ENCODE data around the gene MED12L.
A peak's percentile ranks its signal among the peaks of the same experiment; 100 is the strongest.
"Not testable (repeated sequence)": the region's sequence is repeated elsewhere in the genome, so short reads cannot be mapped to it uniquely, and the experiment has no call there.

Gene MED12L

GRCh38 chr3:151074256-151074655, 11.2 kb upstream of the MED12L start:
- DNase-seq (ENCODE audit: low read depth in 1 of 2, low spot score in 1 of 2): no peak
- no peak for TF ChIP-seq JUND (IDR thresholded peaks at IDR 0.05; ENCODE audit: low read depth)
- in situ Hi-C loops (cut with HindIII; ENCODE audit: low pct_unique_long_range_greater_than_20kb, low sequenced_read_pairs): no loop called here

- DNase-seq (ENCODE audit: low read depth in 1 of 2, low spot score in 1 of 2): no peak
- TF ChIP-seq JUND (IDR thresholded peaks at IDR 0.05; ENCODE audit: low read depth): no peak
- in situ Hi-C loops (cut with HindIII; ENCODE audit: low pct_unique_long_range_greater_than_20kb, low sequenced_read_pairs): no loop called here
Measured at GRCh38 chr3:151075869-151076562, 9.4 kb upstream of the MED12L start.

GRCh38 chr3:151076626-151077025, 8.8 kb upstream of the MED12L start:
- DNase-seq (ENCODE audit: low read depth in 1 of 2, low spot score in 1 of 2): no peak
- in situ Hi-C loops (cut with HindIII; ENCODE audit: low pct_unique_long_range_greater_than_20kb, low sequenced_read_pairs): no loop called here
- TF ChIP-seq JUND (IDR thresholded peaks at IDR 0.05; ENCODE audit: low read depth): no peak

GRCh38 chr3:151081082-151081481, 4.4 kb upstream of the MED12L start:
- DNase-seq (ENCODE audit: low read depth in 1 of 2, low spot score in 1 of 2); in situ Hi-C loops (cut with HindIII; ENCODE audit: low pct_unique_long_range_greater_than_20kb, low sequenced_read_pairs): not testable (repeated sequence)

- no peak for TF ChIP-seq JUND (IDR thresholded peaks at IDR 0.05; ENCODE audit: low read depth)
- in situ Hi-C loops (cut with HindIII; ENCODE audit: low pct_unique_long_range_greater_than_20kb, low sequenced_read_pairs): no loop called here
- DNase-seq (ENCODE audit: low read depth in 1 of 2, low spot score in 1 of 2): no peak
Measured at GRCh38 chr3:151082880-151083838, 2.3 kb upstream of the MED12L start.

DNA sequence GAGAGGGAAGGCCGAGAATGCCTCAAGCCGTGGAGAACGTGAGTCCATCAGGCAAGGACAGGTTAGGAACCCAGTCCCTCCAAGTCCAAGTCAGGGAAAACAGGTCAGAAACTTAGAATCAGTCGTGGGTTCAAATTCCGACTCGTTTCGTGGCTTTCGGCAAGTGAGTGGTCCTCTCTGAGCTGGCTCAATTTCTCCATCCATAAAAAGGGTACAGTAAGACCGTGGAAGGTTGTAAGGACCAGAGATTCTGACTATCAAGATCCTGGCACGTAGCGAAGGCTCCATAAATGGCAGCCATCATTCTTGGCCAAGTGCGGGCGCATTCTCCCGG, 604 bp upstream of the MED12L start:
- in situ Hi-C loops (cut with HindIII; ENCODE audit: low pct_unique_long_range_greater_than_20kb, low sequenced_read_pairs): no loop called here
- no peak for TF ChIP-seq JUND (IDR thresholded peaks at IDR 0.05; ENCODE audit: low read depth)
- DNase-seq (ENCODE audit: low read depth in 1 of 2, low spot score in 1 of 2): no peak

DNA sequence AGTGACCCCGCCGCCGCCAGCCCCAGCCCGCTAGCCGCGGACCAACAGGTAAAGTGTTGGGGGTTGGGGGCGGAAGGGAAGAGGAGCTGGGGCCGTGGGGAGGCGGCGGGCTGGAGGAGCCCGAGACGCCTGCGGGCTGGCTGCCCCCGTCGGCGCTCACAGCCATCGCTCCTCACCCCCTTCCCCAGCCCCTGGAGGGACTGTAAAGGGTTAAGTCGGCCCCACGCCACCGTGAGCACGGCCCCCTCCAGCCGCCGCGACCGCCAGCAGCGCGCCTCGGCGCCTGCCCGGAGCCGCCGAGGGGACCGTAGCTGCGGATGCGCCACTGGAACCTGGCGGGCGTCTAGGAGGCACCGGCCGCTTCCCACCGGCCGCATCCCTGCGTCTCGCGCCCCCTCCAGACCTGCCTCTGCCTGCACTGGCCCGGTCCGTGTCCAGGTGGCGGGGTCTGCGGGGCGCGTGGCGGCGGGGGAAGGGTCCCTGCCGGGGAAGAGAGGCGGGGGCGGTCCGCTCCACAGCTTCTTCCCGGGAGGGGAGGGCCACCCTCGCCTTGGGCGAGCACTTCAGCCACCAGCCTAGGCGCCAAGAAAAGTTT, 522 bp downstream of the MED12L start:
- DNase-seq (ENCODE audit: low read depth in 1 of 2, low spot score in 1 of 2): peak; percentile 20 to 46
- no peak for TF ChIP-seq JUND (IDR thresholded peaks at IDR 0.05; ENCODE audit: low read depth)
- in situ Hi-C loops (cut with HindIII; ENCODE audit: low pct_unique_long_range_greater_than_20kb, low sequenced_read_pairs): no loop called here

GRCh38 chr3:151086484-151087456, 1.3 kb downstream of the MED12L start:
- in situ Hi-C loops (cut with HindIII; ENCODE audit: low pct_unique_long_range_greater_than_20kb, low sequenced_read_pairs): no loop called here
- TF ChIP-seq JUND (IDR thresholded peaks at IDR 0.05; ENCODE audit: low read depth): no peak

GRCh38 chr3:151087648-151088047, 2.2 kb downstream of the MED12L start:
- in situ Hi-C loops (cut with HindIII; ENCODE audit: low pct_unique_long_range_greater_than_20kb, low sequenced_read_pairs): no loop called here
- DNase-seq (ENCODE audit: low read depth in 1 of 2, low spot score in 1 of 2): no peak
- TF ChIP-seq JUND (IDR thresholded peaks at IDR 0.05; ENCODE audit: low read depth): no peak

More at GRCh38 chr3:151086484-151087456, 1.3 kb downstream of the MED12L start:
- DNase-seq (ENCODE audit: low read depth in 1 of 2, low spot score in 1 of 2): peak; percentile 93 to 96

DNA sequence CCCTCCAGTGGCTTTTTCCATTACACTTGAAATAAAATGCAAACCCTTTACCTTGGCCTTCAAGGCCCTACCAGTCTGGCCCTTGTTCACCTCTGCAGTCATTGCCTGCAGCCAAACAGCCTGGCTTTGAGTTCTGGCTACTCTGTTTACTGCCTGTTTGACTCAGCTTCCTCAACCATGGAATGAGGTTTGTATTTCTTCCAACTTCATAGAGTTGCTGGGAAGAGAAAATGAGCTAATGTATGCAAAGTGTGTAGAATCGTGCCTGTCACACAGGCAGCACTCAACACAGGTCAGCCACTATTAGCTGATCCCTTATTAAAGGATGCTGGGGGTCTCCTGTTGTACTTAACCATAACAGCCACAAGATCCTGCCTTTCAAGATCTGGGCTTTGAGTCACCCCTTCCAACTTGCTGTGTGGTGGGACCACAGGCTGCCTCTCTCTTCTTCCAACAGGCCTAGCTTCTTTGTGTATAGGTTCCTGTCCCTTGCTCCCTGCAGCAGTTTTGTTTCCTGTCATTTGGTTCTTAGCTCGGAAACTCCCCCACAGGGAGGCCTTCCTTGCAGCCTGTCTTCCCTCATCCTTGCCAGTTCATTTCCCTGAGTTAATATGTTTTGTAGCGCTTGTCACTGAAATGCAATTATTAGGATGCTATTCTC, 6.4 kb downstream of the MED12L start:
- in situ Hi-C loops (cut with HindIII; ENCODE audit: low pct_unique_long_range_greater_than_20kb, low sequenced_read_pairs): no loop called here
- no peak for TF ChIP-seq JUND (IDR thresholded peaks at IDR 0.05; ENCODE audit: low read depth)
- no peak for DNase-seq (ENCODE audit: low read depth in 1 of 2, low spot score in 1 of 2)

- DNase-seq (ENCODE audit: low read depth in 1 of 2, low spot score in 1 of 2): no peak
- in situ Hi-C loops (cut with HindIII; ENCODE audit: low pct_unique_long_range_greater_than_20kb, low sequenced_read_pairs): no loop called here
- no peak for TF ChIP-seq JUND (IDR thresholded peaks at IDR 0.05; ENCODE audit: low read depth)
Measured at GRCh38 chr3:151093148-151093547, 7.7 kb downstream of the MED12L start.
